ENCODE measurements around the gene MS4A6E.

MS4A6E gene

DNA sequence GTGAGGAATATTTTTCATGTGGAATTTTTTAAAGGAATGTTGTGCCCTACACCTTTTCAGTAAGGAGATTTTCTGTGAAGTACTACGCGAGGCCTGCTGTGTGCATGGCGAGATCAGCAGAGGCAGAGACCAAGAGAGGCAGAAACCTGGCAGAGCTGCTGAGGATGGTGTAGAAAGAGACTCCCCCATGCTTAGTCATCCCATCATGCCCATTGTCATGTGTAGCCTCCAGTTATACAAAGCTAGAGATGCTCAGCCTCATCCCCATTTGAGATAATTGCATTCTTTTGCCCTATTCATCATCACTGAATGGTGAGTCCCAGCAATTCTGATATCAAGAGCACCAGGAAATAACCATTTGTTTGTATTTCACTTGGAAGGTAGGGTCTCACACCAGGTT is 48.3 kb downstream of the MS4A6E start:
- DNase-seq (ENCODE audit: low read depth): no peak

GRCh38 chr11:60376601-60377000 is 49.5 kb downstream of the MS4A6E start:
- DNase-seq (ENCODE audit: low read depth): no peak

GRCh38 chr11:60377401-60378136 is 50.5 kb downstream of the MS4A6E start:
- no peak for DNase-seq (ENCODE audit: low read depth)

- no peak for DNase-seq (ENCODE audit: low read depth)
These were observed 51.3 kb downstream of the MS4A6E start, which contains the start of gene MS4A7 for GRCh38 chr11:60378354-60378753. TSS of gene MS4A7 (plus strand) at chr11:60378532. CDS start at chr11:60383142, 4,610 bp downstream.

- DNase-seq (ENCODE audit: low read depth): no peak
These were observed 62.3 kb downstream of the MS4A6E start for GRCh38 chr11:60389279-60389910.

- no peak for DNase-seq (ENCODE audit: low read depth)
These were observed 63.4 kb downstream of the MS4A6E start for GRCh38 chr11:60390419-60390818.

Measured in activated T-cell treated with anti-CD3 and anti-CD28 coated beads for 24 hours (primary cell).